Activated naive CD8-positive, alpha-beta T cell treated with anti-CD3 and anti-CD28 coated beads for 36 hours (primary cell): ENCODE results near the gene HIC2. TPM values are rescaled to one million over a fixed set of nuclear protein-coding genes. Genes with fewer than 3 reads are reported as not detected.
"Not testable (repeated sequence)": the region's sequence is repeated elsewhere in the genome, so short reads cannot be mapped to it uniquely, and the experiment has no call there.

Experiments
- DNase-seq: peaks from one replicate; pipeline ENCODE4 v3.0.0; 2021
- H3K27ac Mint-ChIP-seq: one replicate; pipeline ENCODE4 v1.8.0; 2022; ENCODE audit warnings: mild to moderate bottlenecking, moderate library complexity, mixed read lengths
- H3K27me3 Mint-ChIP-seq: one replicate; pipeline ENCODE4 v1.8.0; 2022; ENCODE audit warnings: mild to moderate bottlenecking, mixed read lengths
- H3K36me3 Mint-ChIP-seq: one replicate; pipeline ENCODE4 v1.8.0; 2021; ENCODE audit warnings: mild to moderate bottlenecking, mixed read lengths
- H3K4me1 Mint-ChIP-seq: one replicate; pipeline ENCODE4 v1.8.0; 2021; ENCODE audit warnings: mixed read lengths
- H3K4me3 Mint-ChIP-seq: one replicate; pipeline ENCODE4 v1.8.0; 2022; ENCODE audit warnings: mild to moderate bottlenecking, moderate library complexity, mixed read lengths
- H3K9me3 Mint-ChIP-seq: one replicate; pipeline ENCODE4 v1.8.0; 2022; ENCODE audit warnings: mixed read lengths
- total RNA-seq, 2 experiments: library from RNA; stranded (reverse); gene quantifications; one replicate each; pipeline ENCODE4 v1.2.3, GENCODE V29; 2021

HIC2 gene
- total RNA-seq, 2 experiments from 2014 or later: 5.4 to 5.8 TPM

GRCh38 chr22:21493789-21494782 is 76.9 kb downstream of the HIC2 start:
- H3K27me3 Mint-ChIP-seq, H3K4me3 Mint-ChIP-seq, H3K27ac Mint-ChIP-seq, H3K36me3 Mint-ChIP-seq, DNase-seq, H3K4me1 Mint-ChIP-seq, H3K9me3 Mint-ChIP-seq: not testable (repeated sequence)

DNA sequence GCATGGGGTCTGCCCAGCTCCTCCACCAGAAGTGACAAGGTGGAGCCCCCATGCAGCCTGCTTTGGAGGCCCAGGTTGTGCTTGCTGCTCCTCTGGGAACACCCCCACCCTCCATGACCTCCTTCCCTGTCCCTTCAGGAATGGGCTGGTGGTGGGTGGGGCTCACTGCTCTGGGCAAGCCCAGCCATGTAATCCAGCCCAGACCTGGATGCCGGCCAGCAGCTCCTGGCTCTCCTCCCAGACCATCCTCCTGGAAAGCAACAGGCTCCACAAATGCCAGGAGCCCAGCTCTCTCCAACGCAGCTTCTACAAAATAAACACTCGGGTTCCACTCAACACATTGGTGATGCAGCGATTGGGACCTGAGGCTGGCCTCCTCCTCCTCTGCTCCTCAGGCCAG is 80.8 kb downstream of the HIC2 start:
- H3K4me3 Mint-ChIP-seq, H3K36me3 Mint-ChIP-seq, DNase-seq, H3K27ac Mint-ChIP-seq, H3K9me3 Mint-ChIP-seq, H3K4me1 Mint-ChIP-seq, H3K27me3 Mint-ChIP-seq: not testable (repeated sequence)

DNA sequence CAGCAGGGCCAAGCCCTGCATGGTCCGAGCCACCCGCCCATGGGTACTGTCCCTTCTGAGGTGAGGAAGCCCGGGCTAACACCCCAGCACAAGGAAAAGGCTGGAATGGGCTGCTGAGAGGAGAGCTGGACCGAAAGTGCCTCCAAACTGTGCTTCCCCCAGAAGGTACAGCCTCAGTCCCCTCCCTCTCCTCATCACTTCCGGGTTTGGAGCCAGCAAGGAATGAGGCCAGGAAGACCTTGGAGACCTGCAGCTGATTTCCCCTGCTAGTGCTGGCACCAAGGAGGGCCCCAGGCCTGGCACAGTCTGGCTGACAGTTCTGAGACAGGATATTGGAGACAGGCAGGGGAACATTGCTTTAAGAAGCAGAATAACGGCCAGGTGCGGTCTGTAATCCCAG is 81.3 kb downstream of the HIC2 start:
- not testable (repeated sequence) for H3K27me3 Mint-ChIP-seq, H3K4me1 Mint-ChIP-seq, H3K4me3 Mint-ChIP-seq, H3K9me3 Mint-ChIP-seq, DNase-seq, H3K27ac Mint-ChIP-seq, H3K36me3 Mint-ChIP-seq

DNA sequence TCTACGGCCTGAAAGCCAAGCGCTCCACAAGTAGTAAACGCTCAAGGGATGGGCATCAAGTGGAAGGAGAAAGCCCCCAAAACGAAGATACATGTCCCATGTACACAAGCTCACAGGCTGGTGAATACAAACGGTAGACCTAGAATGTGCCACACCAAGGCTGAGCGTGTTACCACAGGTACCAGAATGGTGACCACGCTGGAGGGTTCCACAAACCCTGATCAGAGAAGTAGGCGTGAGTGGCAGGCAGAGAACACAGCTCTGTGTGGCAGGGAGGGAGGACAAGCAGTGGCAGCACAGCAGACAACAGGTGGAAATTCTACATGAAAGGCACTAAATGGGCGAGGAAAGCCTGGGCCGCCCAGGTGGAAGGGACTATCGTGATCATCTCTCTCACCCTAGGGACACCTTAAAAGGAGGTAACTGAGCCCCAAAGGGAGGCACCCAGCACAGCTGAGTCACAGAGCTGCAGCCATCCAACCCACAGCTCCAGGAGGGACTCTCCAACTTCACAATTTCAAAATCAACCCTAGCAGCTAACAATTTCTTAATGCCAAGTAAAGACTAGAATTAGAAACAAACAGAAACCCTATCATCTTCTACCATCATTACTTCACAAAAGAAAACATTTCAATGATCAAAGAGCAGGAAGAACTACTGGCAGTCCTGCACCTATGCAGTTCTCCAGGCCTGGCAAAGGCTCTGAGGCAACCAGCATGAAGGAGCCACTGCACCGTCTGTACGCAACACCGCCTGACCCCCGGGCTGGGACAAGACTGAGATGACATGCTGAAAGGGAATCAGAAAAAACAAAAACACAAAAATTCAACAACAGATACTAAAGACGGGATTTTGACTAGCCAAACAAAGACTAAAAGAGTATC is 82.7 kb downstream of the HIC2 start:
- H3K27me3 Mint-ChIP-seq, DNase-seq, H3K4me1 Mint-ChIP-seq, H3K36me3 Mint-ChIP-seq, H3K4me3 Mint-ChIP-seq, H3K9me3 Mint-ChIP-seq, H3K27ac Mint-ChIP-seq: not testable (repeated sequence)

Other genes starting within 250 kb of the HIC2 start
- gene RIMBP3B, start 33.6 kb upstream of the HIC2 start, total RNA-seq: under 1 TPM; 0.19 to 0.32 TPM
- 1 to 10 TPM; 1.3 TPM for gene TMEM191C, start 50.0 kb downstream of the HIC2 start, total RNA-seq
- under 1 TPM; 0.06 to 0.20 TPM for gene RIMBP3C, start 134.1 kb downstream of the HIC2 start, total RNA-seq
- gene UBE2L3, start 150.3 kb downstream of the HIC2 start, total RNA-seq: 10 to 100 TPM; 70.0 to 72.9 TPM
- 10 to 100 TPM; 83.0 to 86.4 TPM for gene YDJC, start 212.7 kb downstream of the HIC2 start, total RNA-seq
- under 1 TPM; 0.29 to 0.34 TPM for gene CCDC116, start 215.4 kb downstream of the HIC2 start, total RNA-seq
- 10 to 100 TPM; 52.6 to 53.8 TPM for gene SDF2L1, start 224.9 kb downstream of the HIC2 start, total RNA-seq
- 10 to 100 TPM; 41.6 to 43.8 TPM for gene PPIL2, start 248.6 kb downstream of the HIC2 start, total RNA-seq